Liver (tissue), 9 donors: ENCODE results near the gene SETBP1. TPM values are rescaled to one million over a fixed set of nuclear protein-coding genes. Genes with fewer than 3 reads are reported as not detected.

ENCODE experiments used
- DNase-seq: peaks from one replicate; pipeline ENCODE4 v3.0.0-alpha.2; 2017; ENCODE audit warnings: low spot score
- H3K27ac ChIP-seq, 2 donors: one replicate each; pipeline ENCODE4 v1.7.0; 2013; ENCODE audit warnings: inconsistent platforms in 2 of 2, low read length in 2 of 2, control low read depth in 1 of 2, low read depth in 1 of 2, mild to moderate bottlenecking in 1 of 2
- H3K27me3 ChIP-seq, 4 donors: one replicate each; pipeline versions ENCODE4 v1.6.1 to v1.7.0; 2013; ENCODE audit warnings: low read length in 3 of 4, inconsistent platforms in 1 of 4, mild to moderate bottlenecking in 1 of 4, moderate library complexity in 1 of 4; ENCODE audit not compliant: control insufficient read depth in 4 of 4, insufficient read depth in 4 of 4
- H3K36me3 ChIP-seq, 4 donors: one replicate each; pipeline versions ENCODE4 v1.6.1 to v1.7.0; 2013; ENCODE audit warnings: low read length in 3 of 4, mild to moderate bottlenecking in 3 of 4, low read depth in 1 of 4, moderate library complexity in 1 of 4; ENCODE audit not compliant: control insufficient read depth in 4 of 4, insufficient read depth in 3 of 4
- H3K4me1 ChIP-seq, 4 donors: one replicate each; pipeline versions ENCODE4 v1.6.1 to v1.7.0; 2013; ENCODE audit warnings: low read length in 3 of 4, mild to moderate bottlenecking in 3 of 4, moderate library complexity in 1 of 4; ENCODE audit not compliant: control insufficient read depth in 4 of 4, insufficient read depth in 4 of 4
- H3K4me3 ChIP-seq, 3 donors: one replicate each; pipeline versions ENCODE4 v1.6.1 to v1.7.0; 2013; ENCODE audit warnings: low read length in 3 of 3, control low read depth in 1 of 3, low read depth in 1 of 3, mild to moderate bottlenecking in 1 of 3
- H3K9ac ChIP-seq, 2 donors: one replicate each; pipeline ENCODE4 v1.7.0; 2013; ENCODE audit warnings: low read length in 2 of 2, mild to moderate bottlenecking in 2 of 2, moderate library complexity in 2 of 2, control low read depth in 1 of 2, low read depth in 1 of 2
- H3K9me3 ChIP-seq, 4 donors: one replicate each; pipeline versions ENCODE4 v1.6.1 to v1.7.0; 2013; ENCODE audit warnings: low read length in 3 of 4; ENCODE audit not compliant: control insufficient read depth in 4 of 4
- FOXA1 ChIP-seq: IDR thresholded peaks from 2 replicates; pipeline ENCODE4 v1.6.1; 2016; ENCODE audit warnings: antibody characterized with exemption
- GABPA ChIP-seq, 2 donors: IDR thresholded peaks in 1 of 2; conservative IDR thresholded peaks in 1 of 2; 2 replicates each; pipeline ENCODE4 v1.6.1; 2016; ENCODE audit warnings: antibody characterized with exemption in 2 of 2, mild to moderate bottlenecking in 1 of 2, moderate library complexity in 1 of 2
- HNF4A ChIP-seq, 2 donors: conservative IDR thresholded peaks; 2 replicates each; pipeline ENCODE4 v1.6.1; 2016; ENCODE audit warnings: antibody characterized with exemption in 2 of 2, mild to moderate bottlenecking in 2 of 2
- HNF4G ChIP-seq: IDR thresholded peaks from 2 replicates; pipeline ENCODE4 v1.6.1; 2016; ENCODE audit warnings: antibody characterized with exemption
- JUND ChIP-seq, 2 donors: IDR thresholded peaks; 2 replicates each; pipeline ENCODE4 v1.6.1; 2016; ENCODE audit warnings: antibody characterized with exemption in 2 of 2
- NR2F2 ChIP-seq: IDR thresholded peaks from 2 replicates; pipeline ENCODE4 v1.6.1; 2016; ENCODE audit warnings: antibody characterized with exemption
- RAD21 ChIP-seq, 2 donors: IDR thresholded peaks; 2 replicates each; pipeline ENCODE4 v1.6.1; 2016; ENCODE audit warnings: antibody characterized with exemption in 2 of 2, mild to moderate bottlenecking in 2 of 2
- RXRA ChIP-seq, 2 donors: IDR thresholded peaks; 2 replicates each; pipeline ENCODE4 v1.6.1; 2017 to 2018; ENCODE audit warnings: antibody characterized with exemption in 2 of 2, mild to moderate bottlenecking in 1 of 2
- SP1 ChIP-seq: IDR thresholded peaks from 2 replicates; pipeline ENCODE4 v1.6.1; 2018; ENCODE audit warnings: antibody characterized with exemption, mild to moderate bottlenecking
- TAF1 ChIP-seq: conservative IDR thresholded peaks from 2 replicates; pipeline ENCODE4 v1.6.1; 2016; ENCODE audit warnings: antibody characterized with exemption, mild to moderate bottlenecking
- WGBS: extraction: QIAGEN DNeasy Blood & Tissue Kit; methylation state at CpG from one replicate; pipeline ENCODE4 v1.1.7; 2013; 5-methylcytosine and 5-hydroxymethylcytosine counted together
- polyA plus RNA-seq, 2 donors: library from polyadenylated mRNA; stranded (reverse) in 1 of 2; unstranded in 1 of 2; fragments of 200-250 nt in 1 of 2; fragments of >200 nt in 1 of 2; fragmentation: Nextera tagmentation in 1 of 2; extraction: Ambion mirVana in 1 of 2; gene quantifications; one replicate each; pipeline versions ENCODE4 v1.2.1 to v1.2.3, GENCODE V29; 2013 to 2015
- total RNA-seq, 2 donors: library from RNA; depleted of rRNA; stranded (reverse); fragments of >200 nt; gene quantifications; one replicate each; pipeline ENCODE4 v1.2.3, GENCODE V29; 2014
- TF ChIP-seq, protein P1 (sequence below): IDR thresholded peaks from 2 replicates; pipeline ENCODE4 v1.6.1; 2016; ENCODE audit warnings: antibody characterized with exemption
- TF ChIP-seq, protein P2 (sequence below): fragments of 150-350 bp; IDR thresholded peaks from 2 replicates; pipeline ENCODE4 v1.5.1; 2017; ENCODE audit warnings: improper control_type of control experiment, low read depth, low read length; ENCODE audit not compliant: missing input control
- TF ChIP-seq, protein P3 (sequence below): IDR thresholded peaks from 2 replicates; pipeline ENCODE4 v1.6.1; 2016; ENCODE audit warnings: antibody characterized with exemption
- TF ChIP-seq, protein P4 (sequence below): IDR thresholded peaks from 2 replicates; pipeline ENCODE4 v1.6.1; 2016; ENCODE audit warnings: antibody characterized with exemption
- donor health status: healthy.
- donor health status: healthy.
- donor health status: healthy.
- donor health status: healthy.
- donor health status: healthy.

The SETBP1 gene
- total and polyA plus RNA-seq, 4 donors, result 2.5 to 15.8 (median 4.7) TPM

DNA sequence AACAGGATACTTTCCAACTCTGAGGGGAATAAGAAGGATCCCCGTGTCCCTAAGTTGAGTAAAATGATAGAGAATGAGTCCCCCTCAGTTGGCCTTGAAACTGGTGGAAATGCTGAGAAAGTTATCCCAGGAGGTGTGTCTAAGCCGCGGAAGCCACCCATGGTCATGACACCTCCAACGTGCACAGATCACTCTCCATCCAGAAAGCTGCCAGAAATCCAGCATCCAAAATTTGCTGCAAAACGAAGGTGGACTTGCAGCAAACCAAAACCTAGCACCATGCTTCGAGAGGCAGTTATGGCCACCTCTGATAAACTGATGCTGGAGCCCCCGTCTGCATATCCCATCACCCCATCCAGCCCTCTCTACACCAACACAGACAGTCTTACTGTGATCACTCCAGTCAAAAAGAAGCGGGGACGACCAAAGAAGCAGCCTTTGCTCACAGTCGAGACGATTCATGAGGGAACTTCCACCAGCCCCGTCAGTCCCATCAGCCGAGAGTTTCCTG, 270.1 kb downstream of the SETBP1 start:
- TF ChIP-seq JUND (IDR thresholded peaks at IDR 0.05), result no peak
- TF ChIP-seq, protein P1, sequence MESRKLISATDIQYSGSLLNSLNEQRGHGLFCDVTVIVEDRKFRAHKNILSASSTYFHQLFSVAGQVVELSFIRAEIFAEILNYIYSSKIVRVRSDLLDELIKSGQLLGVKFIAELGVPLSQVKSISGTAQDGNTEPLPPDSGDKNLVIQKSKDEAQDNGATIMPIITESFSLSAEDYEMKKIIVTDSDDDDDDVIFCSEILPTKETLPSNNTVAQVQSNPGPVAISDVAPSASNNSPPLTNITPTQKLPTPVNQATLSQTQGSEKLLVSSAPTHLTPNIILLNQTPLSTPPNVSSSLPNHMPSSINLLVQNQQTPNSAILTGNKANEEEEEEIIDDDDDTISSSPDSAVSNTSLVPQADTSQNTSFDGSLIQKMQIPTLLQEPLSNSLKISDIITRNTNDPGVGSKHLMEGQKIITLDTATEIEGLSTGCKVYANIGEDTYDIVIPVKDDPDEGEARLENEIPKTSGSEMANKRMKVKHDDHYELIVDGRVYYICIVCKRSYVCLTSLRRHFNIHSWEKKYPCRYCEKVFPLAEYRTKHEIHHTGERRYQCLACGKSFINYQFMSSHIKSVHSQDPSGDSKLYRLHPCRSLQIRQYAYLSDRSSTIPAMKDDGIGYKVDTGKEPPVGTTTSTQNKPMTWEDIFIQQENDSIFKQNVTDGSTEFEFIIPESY, result no peak
- TF ChIP-seq, protein P2, sequence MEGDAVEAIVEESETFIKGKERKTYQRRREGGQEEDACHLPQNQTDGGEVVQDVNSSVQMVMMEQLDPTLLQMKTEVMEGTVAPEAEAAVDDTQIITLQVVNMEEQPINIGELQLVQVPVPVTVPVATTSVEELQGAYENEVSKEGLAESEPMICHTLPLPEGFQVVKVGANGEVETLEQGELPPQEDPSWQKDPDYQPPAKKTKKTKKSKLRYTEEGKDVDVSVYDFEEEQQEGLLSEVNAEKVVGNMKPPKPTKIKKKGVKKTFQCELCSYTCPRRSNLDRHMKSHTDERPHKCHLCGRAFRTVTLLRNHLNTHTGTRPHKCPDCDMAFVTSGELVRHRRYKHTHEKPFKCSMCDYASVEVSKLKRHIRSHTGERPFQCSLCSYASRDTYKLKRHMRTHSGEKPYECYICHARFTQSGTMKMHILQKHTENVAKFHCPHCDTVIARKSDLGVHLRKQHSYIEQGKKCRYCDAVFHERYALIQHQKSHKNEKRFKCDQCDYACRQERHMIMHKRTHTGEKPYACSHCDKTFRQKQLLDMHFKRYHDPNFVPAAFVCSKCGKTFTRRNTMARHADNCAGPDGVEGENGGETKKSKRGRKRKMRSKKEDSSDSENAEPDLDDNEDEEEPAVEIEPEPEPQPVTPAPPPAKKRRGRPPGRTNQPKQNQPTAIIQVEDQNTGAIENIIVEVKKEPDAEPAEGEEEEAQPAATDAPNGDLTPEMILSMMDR, result no peak
- no peak for TF ChIP-seq RXRA (IDR thresholded peaks at IDR 0.05)
- no peak for TF ChIP-seq SP1
- no peak for TF ChIP-seq NR2F2
- TF ChIP-seq, protein P3, sequence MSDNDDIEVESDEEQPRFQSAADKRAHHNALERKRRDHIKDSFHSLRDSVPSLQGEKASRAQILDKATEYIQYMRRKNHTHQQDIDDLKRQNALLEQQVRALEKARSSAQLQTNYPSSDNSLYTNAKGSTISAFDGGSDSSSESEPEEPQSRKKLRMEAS, result no peak
- Histone ChIP-seq H3K4me1 (peaks cover 0 to 8% (median 3%) of the 10 kb centered on the region in 4 donors), H3K4me3 (no peak overlapping the region), H3K36me3 (peaks cover 4 to 13% (median 4%) of the 10 kb centered on the region in 4 donors), H3K27ac (no peak overlapping the region), H3K9ac (no peak overlapping the region), H3K27me3 (no peaks in the 10 kb centered on the region), H3K9me3 (no peaks in the 10 kb centered on the region)
- 97% methylated on average over 13 of the region's 13 CpGs for WGBS
- DNase-seq, result no peak

DNA sequence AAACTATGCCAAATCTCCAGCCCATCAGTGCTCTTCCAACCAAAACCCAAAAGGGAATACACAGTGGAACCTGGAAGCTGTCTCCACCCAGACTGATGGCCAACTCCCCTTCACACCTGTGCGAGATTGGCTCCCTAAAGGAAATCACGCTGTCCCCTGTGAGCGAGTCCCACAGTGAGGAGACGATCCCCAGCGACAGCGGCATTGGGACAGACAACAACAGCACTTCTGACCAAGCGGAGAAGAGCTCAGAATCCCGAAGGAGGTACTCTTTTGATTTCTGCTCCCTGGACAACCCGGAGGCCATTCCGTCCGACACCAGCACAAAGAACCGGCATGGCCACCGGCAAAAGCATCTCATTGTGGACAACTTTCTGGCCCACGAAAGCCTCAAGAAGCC, 271.1 kb downstream of the SETBP1 start:
- Histone ChIP-seq H3K9me3 (no peaks in the 10 kb centered on the region), H3K4me3 (no peak overlapping the region), H3K4me1 (peaks cover 0 to 3% (median 0%) of the 10 kb centered on the region in 4 donors), H3K9ac (no peak overlapping the region), H3K36me3 (peaks cover 4 to 13% (median 4%) of the 10 kb centered on the region in 4 donors), H3K27ac (no peak overlapping the region), H3K27me3 (no peaks in the 10 kb centered on the region)
- TF ChIP-seq, protein P1, result no peak
- no peak for TF ChIP-seq SP1
- no peak for TF ChIP-seq RXRA (IDR thresholded peaks at IDR 0.05)
- TF ChIP-seq NR2F2, result no peak
- TF ChIP-seq TAF1, result no peak
- no peak for TF ChIP-seq FOXA1
- TF ChIP-seq RAD21 (IDR thresholded peaks at IDR 0.05), result no peak
- no peak for TF ChIP-seq HNF4G
- TF ChIP-seq JUND (IDR thresholded peaks at IDR 0.05), result no peak
- no peak for DNase-seq
- WGBS, result 97% methylated on average over 14 of the region's 14 CpGs

DNA sequence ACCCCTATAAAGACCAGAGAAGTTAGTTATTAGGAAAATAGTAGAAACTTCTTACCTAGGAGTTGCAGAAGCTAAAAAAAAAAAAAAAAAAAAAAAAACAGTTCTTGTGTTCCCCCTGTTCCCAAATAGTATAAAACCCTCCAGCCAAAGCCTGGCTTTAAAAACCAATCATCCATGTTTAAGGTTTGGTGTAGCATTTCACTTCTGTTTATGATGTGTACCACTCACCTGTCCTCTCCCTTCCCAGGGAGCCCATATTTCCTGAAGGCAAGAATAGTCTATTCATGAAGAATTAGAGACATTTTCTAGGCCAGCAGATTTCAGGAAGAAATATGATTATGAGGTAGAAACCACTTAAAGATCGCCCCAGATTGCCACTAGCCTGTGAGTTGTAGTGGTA, 273.6 kb downstream of the SETBP1 start:
- H3K4me1 ChIP-seq, result peaks cover 0 to 14% (median 11%) of the 10 kb centered on the region in 4 donors
- no peak for TF ChIP-seq RAD21 (IDR thresholded peaks at IDR 0.05)
- no peak for TF ChIP-seq TAF1
- no peak for TF ChIP-seq HNF4A (conservative IDR thresholded peaks at IDR 0.05)
- no peak for TF ChIP-seq GABPA (IDR thresholded peaks at IDR 0.05 in 1 of 2, conservative IDR thresholded peaks at IDR 0.05 in 1 of 2)
- no peak for TF ChIP-seq JUND (IDR thresholded peaks at IDR 0.05)
- TF ChIP-seq, protein P4, sequence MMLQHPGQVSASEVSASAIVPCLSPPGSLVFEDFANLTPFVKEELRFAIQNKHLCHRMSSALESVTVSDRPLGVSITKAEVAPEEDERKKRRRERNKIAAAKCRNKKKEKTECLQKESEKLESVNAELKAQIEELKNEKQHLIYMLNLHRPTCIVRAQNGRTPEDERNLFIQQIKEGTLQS, result no peak
- TF ChIP-seq, protein P2, result no peak
- TF ChIP-seq, protein P3, result no peak
- H3K27me3 ChIP-seq, result no peaks in the 10 kb centered on the region
- no peak overlapping the region for H3K27ac ChIP-seq
- H3K4me3 ChIP-seq, result no peak overlapping the region
- peaks cover 4 to 13% (median 4%) of the 10 kb centered on the region in 4 donors for H3K36me3 ChIP-seq
- no peak overlapping the region for H3K9ac ChIP-seq
- WGBS, result 0% methylated on average over 1 of the region's 1 CpG
- no peaks in the 10 kb centered on the region for H3K9me3 ChIP-seq
- DNase-seq, result no peak
